Measurements from ENCODE around the gene KCNJ13. TPM values are rescaled to one million over a fixed set of nuclear protein-coding genes. Genes with fewer than 3 reads are reported as not detected.

KCNJ13 gene
- not detected for total RNA-seq

DNA sequence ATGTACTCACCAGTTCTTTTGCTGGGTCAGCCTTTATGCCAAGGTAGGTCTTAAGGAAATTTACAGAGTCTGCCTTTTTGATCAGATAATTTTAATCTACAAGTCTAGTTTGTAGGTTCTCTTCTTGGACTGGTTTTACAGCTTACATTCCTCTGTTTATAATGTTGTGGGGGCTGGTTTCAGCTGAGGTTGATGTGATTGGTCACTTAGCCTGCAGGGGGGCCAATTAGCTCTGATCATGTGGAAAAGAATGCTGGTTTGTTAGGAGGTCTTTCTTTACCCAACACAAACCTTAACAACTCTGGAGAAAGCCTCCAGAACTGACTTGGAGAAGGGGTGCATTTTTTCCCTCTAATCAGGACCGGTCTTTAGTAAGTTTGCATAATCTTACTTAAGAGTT, at the start of gene KCNJ13:
TSS of gene KCNJ13 (minus strand) at position 131 of the 400 bp plus-strand sequence. CDS start 5,203 bp downstream, outside the sequence.
- TF ChIP-seq, protein P1, sequence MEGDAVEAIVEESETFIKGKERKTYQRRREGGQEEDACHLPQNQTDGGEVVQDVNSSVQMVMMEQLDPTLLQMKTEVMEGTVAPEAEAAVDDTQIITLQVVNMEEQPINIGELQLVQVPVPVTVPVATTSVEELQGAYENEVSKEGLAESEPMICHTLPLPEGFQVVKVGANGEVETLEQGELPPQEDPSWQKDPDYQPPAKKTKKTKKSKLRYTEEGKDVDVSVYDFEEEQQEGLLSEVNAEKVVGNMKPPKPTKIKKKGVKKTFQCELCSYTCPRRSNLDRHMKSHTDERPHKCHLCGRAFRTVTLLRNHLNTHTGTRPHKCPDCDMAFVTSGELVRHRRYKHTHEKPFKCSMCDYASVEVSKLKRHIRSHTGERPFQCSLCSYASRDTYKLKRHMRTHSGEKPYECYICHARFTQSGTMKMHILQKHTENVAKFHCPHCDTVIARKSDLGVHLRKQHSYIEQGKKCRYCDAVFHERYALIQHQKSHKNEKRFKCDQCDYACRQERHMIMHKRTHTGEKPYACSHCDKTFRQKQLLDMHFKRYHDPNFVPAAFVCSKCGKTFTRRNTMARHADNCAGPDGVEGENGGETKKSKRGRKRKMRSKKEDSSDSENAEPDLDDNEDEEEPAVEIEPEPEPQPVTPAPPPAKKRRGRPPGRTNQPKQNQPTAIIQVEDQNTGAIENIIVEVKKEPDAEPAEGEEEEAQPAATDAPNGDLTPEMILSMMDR (IDR thresholded peaks at IDR 0.05; ENCODE audit: low read depth), result no peak

DNA sequence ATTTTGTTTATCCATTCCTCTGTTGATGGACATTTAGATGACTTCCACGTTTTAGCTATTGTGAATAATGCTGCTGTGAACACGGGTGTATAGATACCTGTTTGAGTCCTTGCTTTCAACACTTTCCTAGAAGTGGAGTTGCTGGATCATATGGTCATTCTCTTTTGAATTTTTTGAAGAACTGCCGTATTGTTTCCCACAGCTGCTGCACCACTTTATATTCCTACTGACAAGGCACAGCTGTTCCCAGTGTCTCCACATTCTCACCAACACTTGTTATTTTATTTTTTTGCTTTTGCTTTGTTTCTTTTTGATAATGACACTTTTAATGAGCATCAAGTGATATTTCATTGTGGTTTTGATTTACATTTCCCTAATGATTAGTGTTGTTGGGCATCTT, 41.4 kb upstream of the KCNJ13 start:
- TF ChIP-seq, protein P1 (IDR thresholded peaks at IDR 0.05; ENCODE audit: low read depth), result no peak

DNA sequence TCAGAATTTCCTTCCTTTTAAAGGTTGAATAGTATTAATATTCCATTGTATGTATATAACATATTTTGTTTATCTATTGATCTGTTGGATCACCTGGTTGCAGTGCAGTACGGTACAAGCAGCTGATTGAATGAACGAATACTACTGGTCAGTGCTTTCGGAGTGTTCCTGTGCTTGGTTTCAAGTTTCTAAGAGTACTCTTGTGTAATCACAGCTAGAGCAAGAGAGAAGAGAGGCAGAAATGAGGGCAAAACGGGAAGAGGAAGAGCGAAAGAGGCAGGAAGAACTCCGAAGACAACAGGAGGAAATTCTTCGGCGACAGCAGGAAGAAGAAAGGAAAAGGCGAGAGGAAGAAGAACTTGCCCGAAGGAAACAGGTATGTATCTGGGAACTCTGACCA, 40.3 kb upstream of the KCNJ13 start:
- TF ChIP-seq, protein P1 (IDR thresholded peaks at IDR 0.05; ENCODE audit: low read depth), result no peak

DNA sequence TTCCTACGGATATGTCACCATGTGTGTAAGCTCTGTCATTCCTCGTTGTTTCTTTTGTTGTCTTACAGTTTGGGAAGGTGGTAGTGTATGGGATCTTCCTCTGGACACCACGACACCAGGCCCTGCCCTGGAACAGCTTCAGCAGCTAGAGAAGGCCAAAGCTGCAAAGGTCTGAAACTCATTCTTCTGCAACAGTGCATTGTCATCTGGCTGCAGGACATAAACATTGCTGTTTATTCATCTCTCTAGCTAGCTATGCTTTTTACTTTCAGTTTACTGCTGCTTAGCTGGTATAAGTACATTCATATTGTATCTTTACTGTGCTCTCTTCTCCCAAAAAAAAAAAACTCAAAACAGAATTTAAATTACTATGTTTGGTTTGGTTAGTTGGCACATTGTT, 39.2 kb upstream of the KCNJ13 start:
- TF ChIP-seq, protein P1 (IDR thresholded peaks at IDR 0.05; ENCODE audit: low read depth), result no peak

DNA sequence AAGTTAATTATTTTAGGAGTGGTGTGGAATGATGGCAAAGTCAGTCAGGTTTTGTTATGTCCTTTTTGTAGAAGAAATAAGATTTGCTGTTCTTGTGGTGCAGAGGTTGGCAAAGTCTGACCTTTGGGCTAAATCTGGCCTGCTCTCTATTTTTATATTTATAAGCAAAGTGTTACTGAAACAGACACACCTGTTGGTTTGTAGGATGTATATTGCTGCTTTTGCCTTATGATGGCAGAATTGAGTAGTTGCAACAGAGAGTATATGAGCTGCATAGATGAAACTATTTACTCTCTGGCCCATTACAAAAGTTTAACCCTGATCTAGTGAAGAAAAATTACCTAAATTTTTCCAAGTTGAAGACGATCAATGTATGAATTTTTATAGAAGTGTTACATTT, 34.1 kb upstream of the KCNJ13 start:
- TF ChIP-seq, protein P1 (IDR thresholded peaks at IDR 0.05; ENCODE audit: low read depth), result no peak

DNA sequence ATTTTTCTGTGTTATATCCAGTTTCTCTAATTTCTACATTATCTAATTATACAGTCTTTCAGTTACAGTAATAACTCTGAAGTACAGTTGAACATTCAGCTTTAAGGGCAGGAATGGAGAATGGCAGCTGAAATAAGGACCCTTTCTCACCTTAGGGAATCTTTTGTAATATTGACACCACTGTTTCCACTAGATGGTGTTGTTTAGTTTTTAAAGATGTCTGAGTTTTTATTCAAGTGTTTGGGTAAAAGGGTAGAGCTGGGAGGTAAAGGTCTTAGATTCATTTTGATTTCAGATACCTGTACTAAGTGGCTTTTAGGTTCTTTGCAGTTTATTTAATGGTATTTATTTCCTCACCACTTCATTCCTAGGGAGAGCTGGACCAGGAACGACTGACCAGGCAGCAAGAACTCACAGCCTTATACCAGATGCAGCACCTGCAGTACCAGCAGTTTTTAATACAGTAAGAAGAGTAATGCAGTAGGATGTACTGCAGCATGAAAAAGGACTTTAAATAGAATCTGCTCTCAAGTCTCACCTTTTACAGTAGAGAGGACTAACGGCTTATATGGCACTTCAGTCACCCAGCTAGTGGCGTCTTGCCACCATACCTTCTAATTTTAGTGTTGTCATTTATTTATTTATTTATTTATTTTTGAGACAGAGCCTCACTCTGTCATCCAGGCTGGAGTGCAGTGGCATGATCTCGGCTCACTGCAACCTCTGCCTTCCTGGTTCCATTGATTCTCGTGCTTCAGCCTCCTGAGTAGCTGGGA, 33.2 kb upstream of the KCNJ13 start:
- TF ChIP-seq, protein P1 (IDR thresholded peaks at IDR 0.05; ENCODE audit: low read depth), result no peak

DNA sequence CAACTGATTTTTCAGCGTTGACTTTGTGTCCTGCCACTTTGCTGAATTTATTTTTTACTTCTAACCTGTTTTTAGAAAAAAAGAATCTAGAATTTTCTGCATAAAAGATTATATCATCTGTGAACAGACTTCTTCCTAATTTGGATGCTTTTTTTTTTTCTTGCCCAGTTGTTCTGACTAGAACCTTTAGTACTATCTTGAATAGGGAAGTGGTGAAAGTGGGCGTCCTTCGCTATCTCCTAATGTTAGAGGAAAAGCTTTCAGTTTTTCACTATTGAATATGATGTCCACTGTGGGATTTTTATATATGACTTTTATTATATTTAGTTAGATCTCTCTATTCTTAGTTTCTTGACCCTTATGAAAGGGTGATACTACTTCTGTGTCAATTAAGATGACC, 25.7 kb upstream of the KCNJ13 start:
- TF ChIP-seq, protein P1 (IDR thresholded peaks at IDR 0.05; ENCODE audit: low read depth), result no peak
